D341Med (cell line): ENCODE data around the gene FOXN3.
"Not testable (repeated sequence)": the region's sequence is repeated elsewhere in the genome, so short reads cannot be mapped to it uniquely, and the experiment has no call there.

Experiments used
- DNase-seq: peaks from one replicate; pipeline ENCODE4 v3.0.0; 2012; ENCODE audit warnings: low spot score

The FOXN3 gene

DNA sequence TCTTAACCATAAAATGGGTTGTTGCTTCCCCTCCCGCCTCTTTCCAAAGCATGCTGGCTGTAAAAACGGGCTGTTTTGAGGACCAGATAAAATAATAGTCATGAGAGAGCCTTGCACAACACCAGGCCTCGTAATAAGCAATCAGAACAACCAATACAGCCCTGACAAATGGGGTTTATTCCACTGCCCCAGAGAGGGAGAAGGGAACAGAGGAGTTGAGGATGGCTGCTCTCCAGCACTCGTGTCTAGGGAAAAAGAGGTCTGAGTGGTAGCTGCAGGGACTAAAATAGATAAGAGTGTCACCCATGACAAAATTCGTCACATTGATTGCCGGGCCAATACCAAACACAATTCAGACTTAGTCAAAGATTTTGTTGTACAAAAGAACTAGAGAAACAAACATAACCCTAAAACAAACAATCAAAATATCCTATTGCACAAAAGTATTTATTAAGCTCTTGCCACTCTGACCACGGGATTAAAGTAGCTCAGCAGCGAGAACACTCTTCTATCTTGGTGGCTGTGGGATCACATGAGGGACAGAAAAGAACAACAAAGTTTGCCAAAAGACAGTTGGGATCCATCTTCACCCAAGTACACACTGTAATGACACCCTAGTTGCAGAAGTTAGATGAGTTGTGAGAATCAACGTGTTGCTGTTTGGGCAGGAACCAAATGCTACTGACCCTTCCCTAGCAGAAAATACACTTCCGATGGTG, 188.0 kb downstream of the FOXN3 start:
- DNase-seq, result no peak

GRCh38 chr14:89227496-89227836, 189.6 kb downstream of the FOXN3 start:
- DNase-seq, result no peak

- DNase-seq, result no peak
Observed at GRCh38 chr14:89226801-89227495, 190.1 kb downstream of the FOXN3 start.

- no peak for DNase-seq
Observed at GRCh38 chr14:89225607-89226006, 191.4 kb downstream of the FOXN3 start.

GRCh38 chr14:89221109-89221810, 195.8 kb downstream of the FOXN3 start:
- no peak for DNase-seq

DNA sequence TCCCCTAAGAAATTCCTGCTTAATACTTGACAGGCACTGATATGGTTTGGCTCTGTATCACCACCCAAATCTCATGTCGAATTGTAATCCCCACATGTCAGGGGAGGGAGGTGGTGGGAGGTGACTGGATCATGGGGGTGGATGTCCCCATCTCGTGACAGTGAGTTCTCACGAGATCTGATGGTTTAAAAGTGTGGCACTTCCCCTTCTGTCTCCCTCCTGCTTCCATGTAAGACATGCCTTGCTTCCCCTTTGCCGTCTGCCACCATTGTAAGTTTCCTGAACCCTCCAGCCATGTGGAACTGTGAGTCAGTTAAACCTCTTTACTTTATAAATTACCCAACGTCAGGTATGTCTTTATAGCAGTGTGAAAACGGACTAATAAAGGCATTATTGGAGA, 198.0 kb downstream of the FOXN3 start:
- DNase-seq, result no peak

DNA sequence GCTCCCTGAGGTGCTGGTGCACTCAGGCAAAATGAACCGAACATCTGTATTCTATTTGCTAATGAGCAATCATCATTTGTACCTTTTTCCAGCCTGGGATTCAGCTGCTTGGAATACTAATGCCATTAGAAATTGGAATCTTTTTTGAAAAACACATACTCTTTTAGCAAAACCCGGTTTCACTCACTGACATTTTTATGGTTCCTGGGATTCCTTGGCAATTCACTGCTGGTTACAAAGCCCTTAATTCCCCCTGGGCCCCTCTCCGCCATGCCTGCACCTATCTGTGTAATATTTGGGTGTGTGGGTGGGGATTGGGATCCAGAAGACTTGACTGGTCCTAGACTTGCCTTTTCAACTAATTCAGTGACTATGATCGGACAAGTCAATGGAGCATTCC, 199.1 kb downstream of the FOXN3 start:
- no peak for DNase-seq

GRCh38 chr14:89215531-89215930, 201.5 kb downstream of the FOXN3 start:
- no peak for DNase-seq

DNA sequence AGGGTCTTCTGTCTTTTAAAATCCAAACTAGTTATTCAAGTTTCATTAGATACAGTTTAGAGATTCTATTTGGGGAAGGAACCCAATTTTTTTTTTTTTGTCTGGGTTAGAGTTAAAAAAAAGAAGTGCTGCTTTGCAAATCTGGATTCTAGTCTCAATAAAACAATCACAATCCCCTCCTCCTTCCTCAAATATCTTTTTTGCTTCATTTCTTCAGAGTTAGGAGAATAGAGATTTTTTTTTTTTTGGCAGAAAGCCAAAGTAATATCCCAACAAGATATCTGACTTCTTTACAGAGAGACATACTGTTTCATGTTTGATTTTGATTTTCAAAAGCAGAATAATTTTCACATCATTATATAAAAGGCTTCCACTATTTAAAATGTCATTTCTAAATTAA, 201.9 kb downstream of the FOXN3 start:
- no peak for DNase-seq

DNA sequence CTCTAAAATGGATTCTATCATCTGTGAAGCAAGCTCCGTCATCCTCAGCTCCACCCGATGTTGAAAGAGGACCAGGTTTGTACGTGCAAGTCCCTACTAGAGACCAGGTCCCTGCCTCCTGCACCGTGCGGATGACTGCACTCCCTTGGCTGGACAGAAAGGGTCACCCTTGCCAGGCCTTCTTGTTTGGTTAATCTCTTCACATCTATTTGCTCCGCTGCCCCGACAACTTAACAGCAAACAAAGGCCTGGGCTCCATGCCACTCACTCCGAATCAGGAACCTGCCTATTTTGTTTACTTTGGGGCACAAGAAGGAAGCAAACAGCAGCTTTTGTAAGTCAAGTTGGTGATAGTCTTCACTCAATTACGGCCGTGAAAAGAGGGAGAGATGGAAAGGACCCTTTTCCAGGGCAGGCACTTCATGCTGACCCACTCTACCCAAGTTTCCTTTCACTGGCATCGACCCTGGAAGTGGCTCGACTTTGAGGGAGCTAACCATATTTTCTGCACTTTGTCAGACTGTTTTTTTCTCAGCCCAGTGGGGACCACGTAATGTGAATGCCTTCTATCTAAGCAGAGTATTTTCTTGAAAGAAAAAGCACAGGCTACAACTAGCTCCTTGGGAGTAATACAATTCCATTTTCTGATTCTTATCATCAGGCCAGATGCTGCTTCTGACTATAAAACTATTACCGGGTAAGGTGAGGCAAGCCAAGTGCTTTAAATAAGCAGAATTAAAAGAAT, 202.6 kb downstream of the FOXN3 start:
- DNase-seq, result no peak

DNA sequence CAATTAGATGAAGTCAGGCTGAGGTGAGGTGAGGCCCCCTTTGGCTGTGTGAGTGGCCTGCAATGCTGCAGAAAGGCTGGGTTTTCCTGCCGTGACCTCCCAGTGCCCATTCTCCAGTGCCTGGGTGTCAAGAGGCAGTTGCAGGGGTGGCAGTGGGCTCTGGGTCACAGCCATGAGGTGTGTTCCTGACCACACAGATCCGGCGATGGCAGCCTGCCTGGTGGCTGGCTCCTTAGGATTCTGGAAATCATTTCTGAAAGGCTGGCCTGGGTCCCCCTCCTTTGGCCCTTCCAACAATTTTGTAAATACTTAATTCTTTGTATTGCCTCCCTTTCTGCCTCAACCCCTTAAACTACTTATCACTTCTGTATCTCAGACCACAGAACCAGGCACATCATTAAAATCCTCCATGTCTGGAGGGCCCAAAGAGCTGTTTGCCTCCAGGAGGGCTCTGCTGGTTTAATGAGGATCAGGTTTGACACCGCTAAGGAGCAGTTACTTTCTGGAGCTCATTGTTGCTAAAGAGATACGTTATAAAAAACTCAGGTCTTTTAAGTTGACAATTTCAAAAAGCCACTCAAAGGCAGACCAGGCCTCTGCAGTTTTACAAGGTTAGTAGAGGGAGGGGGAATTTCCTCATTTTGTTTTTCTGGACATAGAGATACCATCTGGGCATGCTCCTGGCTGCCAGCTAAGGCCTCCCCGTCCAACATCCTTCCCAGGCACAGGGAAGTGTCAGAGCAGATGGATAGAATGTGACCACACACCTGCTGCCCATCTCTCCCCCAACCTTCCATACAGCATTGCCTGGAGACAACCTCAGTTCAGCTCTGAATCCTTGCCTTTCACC, 204.4 kb downstream of the FOXN3 start:
- DNase-seq, result no peak

DNA sequence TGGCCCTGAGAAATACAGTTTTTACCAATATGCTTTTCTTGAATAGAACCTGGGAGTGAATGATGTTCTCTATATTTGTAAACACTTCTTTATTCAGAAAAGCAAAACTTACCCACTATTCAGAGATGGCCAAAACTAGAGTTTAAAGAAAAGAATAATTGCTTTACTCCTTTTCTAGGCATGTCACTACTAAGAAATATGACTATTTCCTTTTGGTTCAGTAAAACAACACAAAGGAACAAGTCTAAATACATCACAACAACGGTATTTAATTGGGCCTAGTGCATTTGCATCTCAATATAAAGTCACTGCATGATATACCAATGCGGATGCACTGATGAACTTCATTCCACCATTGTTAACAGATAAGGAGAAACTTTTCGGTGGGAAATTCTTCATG, 207.5 kb downstream of the FOXN3 start:
- no peak for DNase-seq

DNA sequence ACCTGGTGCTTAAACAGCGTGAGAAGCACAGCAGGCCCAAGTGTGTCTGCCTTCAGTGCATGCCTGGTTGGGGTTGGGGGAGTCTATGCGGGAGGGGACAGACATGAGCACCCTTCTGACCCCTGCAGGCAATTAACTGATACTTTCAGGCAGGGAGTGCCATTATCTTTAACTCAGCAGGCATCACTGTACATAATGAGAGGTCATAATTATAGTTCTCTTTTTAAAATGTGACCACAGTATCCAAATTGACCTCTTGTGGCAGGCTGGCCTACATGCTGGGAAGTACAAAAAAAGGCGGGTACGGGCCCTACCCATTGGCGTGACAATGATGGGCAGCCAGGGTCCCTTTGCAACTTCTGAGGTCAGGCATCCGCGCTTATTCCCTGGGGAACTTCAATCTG, 209.1 kb downstream of the FOXN3 start:
- DNase-seq, result no peak

DNA sequence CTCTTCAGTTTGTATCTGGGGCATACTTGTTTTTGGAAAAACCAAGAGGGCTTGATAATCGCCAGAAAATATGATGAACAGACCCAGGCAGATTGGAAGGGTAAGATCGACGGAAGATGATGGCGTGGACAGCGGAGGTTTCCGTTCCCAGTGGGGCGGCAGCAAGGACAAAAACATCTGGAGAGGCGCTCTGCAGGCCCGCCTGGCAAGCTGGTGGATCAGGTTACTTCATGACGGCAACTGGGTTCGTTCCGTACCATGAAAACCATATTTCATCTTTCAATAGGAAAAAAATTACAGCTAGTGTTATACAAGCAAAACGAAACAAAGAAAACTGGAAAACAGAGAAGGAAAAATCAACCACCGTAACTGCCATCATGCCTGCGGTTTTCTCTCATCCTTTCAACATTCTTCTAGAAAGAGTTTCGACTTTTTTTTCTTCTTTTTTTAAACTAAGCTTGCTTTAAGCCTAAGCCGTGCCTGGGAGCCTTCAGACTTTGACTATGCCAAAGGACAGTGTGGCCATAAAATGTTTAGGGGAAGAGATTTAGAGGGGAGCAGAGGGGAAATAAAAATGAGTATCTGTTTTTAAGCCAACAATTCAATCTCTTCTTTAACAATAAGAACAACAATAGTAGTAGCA, 210.5 kb downstream of the FOXN3 start:
- no peak for DNase-seq

- DNase-seq, result no peak
Observed at GRCh38 chr14:89205137-89205740, 211.8 kb downstream of the FOXN3 start.

- no peak for DNase-seq
Observed at GRCh38 chr14:89202413-89203190, 214.4 kb downstream of the FOXN3 start.

DNA sequence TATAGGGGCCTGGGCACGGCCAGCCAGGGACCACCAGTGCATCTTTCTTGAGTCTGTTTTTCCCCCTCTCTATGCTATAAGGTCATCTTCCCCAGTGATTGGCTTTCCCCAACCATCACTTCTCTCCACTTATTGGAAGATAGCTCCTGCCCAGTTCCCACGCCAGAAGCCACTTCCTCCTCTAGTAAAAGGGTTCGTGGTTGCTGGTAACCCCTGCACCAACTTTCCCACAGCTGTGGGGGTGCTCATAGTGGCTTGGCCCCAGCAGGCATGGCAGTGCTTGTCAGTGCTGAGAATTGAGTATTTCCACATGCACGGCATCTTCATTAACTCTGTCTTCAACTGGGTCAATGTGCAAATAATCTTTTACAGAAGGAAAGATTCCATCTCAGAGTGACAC, 215.4 kb downstream of the FOXN3 start:
- no peak for DNase-seq

DNA sequence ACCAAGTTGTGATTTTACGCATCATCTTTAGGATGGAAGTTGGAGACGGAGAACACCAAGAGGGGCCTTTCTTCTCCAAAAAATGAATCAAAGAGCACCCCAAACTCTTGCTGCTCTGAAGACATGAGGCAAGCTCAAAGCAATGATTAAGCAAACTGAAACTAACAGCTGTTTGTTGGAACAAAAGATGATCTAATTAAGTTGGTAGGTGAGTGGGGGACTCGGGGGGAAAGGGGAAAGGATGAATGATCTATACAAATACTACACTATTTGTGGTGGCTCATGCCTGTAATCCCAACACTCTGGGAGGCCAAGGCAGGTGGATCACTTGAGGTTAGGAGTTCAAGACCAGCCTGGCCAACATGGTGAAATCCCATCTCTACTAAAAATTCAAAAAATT, 217.7 kb downstream of the FOXN3 start:
- not testable (repeated sequence) for DNase-seq

DNA sequence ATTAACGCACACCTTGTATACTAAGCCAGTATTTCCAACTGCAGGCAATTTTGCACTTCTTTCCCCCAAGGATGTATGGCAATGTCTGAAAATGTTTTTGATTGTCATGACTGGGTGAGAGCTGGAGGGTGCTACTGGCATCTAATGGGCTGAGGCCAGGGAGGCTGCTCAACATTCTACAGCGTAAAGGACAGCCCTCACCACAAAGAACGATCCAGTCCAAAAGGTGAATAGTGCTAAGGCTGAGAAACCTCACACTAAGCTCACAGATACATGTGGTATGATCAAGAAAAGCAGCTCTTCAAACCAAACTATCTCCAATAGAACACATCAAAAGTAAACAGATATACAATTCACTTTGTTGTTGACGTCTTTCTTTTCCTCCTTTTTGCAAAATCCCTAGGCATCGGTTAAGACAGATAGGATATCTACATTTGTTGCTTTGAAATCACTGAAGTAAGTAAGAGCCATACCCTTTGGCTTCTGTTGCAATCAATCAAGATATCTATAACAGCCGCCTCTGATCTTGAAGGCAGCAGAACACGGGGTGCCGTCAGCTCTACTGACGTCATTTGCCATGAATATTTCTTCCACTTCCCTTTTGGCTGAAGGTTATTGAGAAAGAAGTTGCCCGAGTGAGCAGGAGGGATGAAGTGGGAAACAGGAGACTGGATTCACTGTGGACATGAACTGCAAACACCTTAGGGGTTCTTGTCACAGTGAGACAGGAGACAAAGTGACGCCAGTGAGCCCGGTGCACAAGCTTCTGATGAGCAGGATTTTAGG, 218.3 kb downstream of the FOXN3 start:
- no peak for DNase-seq
